ENCODE measurements around the gene BTBD8. TPM values are rescaled to one million over a fixed set of nuclear protein-coding genes. Genes with fewer than 3 reads are reported as not detected.

The BTBD8 gene
- total and polyA plus RNA-seq, 9 of the 15 experiments (the other 6 are each of a cell fraction or from before 2014, with no cell fraction given), result 0.46 to 2.3 (median 1.2) TPM

DNA sequence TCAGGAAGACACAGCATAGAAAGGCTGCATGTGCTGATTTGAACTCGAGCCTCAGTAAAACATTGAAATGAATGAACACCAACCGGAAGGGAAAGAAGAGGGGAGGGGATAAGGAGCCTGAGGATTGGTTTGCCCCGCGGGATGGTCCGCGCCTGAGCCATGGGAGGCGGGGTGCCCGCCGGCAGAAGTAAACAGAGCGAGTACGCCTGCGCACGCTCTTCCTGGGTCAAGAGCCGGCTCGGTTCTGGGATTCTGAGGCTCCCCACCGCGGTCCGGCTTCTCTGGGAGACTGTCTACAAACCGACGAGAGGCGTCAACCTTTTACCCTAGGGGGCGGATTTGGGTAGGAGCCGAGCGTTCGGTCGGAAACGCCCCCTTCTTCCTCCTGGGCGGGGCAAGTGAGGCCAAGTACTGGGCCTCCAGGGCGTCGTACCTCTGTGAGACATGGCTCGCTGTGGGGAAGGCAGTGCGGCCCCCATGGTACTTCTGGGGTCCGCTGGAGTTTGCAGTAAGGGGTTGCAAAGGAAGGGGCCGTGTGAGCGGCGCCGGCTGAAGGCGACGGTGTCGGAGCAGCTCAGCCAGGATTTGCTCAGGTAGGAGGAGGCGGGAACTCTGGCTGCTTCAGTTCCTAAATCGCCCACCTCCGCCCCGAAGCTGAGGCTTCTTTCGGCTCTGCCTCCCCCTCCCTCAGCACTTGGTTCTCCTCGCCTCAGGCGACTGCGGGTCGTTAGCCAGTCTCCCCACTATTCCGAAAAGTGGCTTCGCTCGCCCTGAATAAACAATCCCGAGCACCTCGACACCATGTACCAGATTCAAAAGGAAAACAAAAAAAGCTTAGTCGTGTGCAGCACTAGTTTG lies at the start of gene BTBD8 (continued):
- TF ChIP-seq, protein P1, sequence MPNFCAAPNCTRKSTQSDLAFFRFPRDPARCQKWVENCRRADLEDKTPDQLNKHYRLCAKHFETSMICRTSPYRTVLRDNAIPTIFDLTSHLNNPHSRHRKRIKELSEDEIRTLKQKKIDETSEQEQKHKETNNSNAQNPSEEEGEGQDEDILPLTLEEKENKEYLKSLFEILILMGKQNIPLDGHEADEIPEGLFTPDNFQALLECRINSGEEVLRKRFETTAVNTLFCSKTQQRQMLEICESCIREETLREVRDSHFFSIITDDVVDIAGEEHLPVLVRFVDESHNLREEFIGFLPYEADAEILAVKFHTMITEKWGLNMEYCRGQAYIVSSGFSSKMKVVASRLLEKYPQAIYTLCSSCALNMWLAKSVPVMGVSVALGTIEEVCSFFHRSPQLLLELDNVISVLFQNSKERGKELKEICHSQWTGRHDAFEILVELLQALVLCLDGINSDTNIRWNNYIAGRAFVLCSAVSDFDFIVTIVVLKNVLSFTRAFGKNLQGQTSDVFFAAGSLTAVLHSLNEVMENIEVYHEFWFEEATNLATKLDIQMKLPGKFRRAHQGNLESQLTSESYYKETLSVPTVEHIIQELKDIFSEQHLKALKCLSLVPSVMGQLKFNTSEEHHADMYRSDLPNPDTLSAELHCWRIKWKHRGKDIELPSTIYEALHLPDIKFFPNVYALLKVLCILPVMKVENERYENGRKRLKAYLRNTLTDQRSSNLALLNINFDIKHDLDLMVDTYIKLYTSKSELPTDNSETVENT (CRISPR knock-in tag; IDR thresholded peaks at IDR 0.05), result peak; percentile 60; the same call in 1 of the 2 replicates
- TF ChIP-seq CHD2 (IDR thresholded peaks at IDR 0.05; ENCODE audit: low read depth, low read length), result no peak
- no peak for TF ChIP-seq ETV6 (IDR thresholded peaks at IDR 0.05; ENCODE audit: borderline replicate concordance in 1 of 2, low read depth in 2 of 2, low read length in 1 of 2)
- no peak for TF ChIP-seq ETV6 (CRISPR knock-in tag; IDR thresholded peaks at IDR 0.05; ENCODE audit: borderline replicate concordance)
- TF ChIP-seq NR4A1 (CRISPR knock-in tag; IDR thresholded peaks at IDR 0.05), result no peak
- TF ChIP-seq NR4A1 (tag; IDR thresholded peaks at IDR 0.05), result no peak
- no peak for TF ChIP-seq PHF21A (IDR thresholded peaks at IDR 0.05; ENCODE audit: borderline replicate concordance, low read depth)
- TF ChIP-seq ZNF830 (CRISPR knock-in tag; IDR thresholded peaks at IDR 0.05), result no peak
- peak; percentile 75 for TF ChIP-seq ELF1 (tag; IDR thresholded peaks at IDR 0.05)
- TF ChIP-seq, protein P2, sequence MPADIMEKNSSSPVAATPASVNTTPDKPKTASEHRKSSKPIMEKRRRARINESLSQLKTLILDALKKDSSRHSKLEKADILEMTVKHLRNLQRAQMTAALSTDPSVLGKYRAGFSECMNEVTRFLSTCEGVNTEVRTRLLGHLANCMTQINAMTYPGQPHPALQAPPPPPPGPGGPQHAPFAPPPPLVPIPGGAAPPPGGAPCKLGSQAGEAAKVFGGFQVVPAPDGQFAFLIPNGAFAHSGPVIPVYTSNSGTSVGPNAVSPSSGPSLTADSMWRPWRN (IDR thresholded peaks at IDR 0.05; ENCODE audit: low read depth), result no peak
- TF ChIP-seq, protein P3, sequence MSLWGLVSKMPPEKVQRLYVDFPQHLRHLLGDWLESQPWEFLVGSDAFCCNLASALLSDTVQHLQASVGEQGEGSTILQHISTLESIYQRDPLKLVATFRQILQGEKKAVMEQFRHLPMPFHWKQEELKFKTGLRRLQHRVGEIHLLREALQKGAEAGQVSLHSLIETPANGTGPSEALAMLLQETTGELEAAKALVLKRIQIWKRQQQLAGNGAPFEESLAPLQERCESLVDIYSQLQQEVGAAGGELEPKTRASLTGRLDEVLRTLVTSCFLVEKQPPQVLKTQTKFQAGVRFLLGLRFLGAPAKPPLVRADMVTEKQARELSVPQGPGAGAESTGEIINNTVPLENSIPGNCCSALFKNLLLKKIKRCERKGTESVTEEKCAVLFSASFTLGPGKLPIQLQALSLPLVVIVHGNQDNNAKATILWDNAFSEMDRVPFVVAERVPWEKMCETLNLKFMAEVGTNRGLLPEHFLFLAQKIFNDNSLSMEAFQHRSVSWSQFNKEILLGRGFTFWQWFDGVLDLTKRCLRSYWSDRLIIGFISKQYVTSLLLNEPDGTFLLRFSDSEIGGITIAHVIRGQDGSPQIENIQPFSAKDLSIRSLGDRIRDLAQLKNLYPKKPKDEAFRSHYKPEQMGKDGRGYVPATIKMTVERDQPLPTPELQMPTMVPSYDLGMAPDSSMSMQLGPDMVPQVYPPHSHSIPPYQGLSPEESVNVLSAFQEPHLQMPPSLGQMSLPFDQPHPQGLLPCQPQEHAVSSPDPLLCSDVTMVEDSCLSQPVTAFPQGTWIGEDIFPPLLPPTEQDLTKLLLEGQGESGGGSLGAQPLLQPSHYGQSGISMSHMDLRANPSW (CRISPR knock-in tag; IDR thresholded peaks at IDR 0.05), result no peak
- TF ChIP-seq SLC30A9 (CRISPR knock-in tag; IDR thresholded peaks at IDR 0.05), result no peak
- TF ChIP-seq CC2D1A (IDR thresholded peaks at IDR 0.05), result no peak
- peak; percentile 40 for TF ChIP-seq BRD9 (IDR thresholded peaks at IDR 0.05; ENCODE audit: low read depth, partially characterized antibody)
- no peak for TF ChIP-seq NFXL1 (CRISPR knock-in tag; IDR thresholded peaks at IDR 0.05)
- TF ChIP-seq, protein P4, sequence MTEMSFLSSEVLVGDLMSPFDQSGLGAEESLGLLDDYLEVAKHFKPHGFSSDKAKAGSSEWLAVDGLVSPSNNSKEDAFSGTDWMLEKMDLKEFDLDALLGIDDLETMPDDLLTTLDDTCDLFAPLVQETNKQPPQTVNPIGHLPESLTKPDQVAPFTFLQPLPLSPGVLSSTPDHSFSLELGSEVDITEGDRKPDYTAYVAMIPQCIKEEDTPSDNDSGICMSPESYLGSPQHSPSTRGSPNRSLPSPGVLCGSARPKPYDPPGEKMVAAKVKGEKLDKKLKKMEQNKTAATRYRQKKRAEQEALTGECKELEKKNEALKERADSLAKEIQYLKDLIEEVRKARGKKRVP (CRISPR knock-in tag; IDR thresholded peaks at IDR 0.05), result no peak
- TF ChIP-seq, protein P5, sequence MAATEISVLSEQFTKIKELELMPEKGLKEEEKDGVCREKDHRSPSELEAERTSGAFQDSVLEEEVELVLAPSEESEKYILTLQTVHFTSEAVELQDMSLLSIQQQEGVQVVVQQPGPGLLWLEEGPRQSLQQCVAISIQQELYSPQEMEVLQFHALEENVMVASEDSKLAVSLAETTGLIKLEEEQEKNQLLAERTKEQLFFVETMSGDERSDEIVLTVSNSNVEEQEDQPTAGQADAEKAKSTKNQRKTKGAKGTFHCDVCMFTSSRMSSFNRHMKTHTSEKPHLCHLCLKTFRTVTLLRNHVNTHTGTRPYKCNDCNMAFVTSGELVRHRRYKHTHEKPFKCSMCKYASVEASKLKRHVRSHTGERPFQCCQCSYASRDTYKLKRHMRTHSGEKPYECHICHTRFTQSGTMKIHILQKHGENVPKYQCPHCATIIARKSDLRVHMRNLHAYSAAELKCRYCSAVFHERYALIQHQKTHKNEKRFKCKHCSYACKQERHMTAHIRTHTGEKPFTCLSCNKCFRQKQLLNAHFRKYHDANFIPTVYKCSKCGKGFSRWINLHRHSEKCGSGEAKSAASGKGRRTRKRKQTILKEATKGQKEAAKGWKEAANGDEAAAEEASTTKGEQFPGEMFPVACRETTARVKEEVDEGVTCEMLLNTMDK (IDR thresholded peaks at IDR 0.05; ENCODE audit: borderline replicate concordance, insufficient read depth, low read depth, low read length, poor library complexity, severe bottlenecking), result no peak
- TF ChIP-seq NFIC (IDR thresholded peaks at IDR 0.05), result no peak

Measured in K562 (cell line).